AG04450 (cell line): ENCODE measurements around the gene PTPRG. TPM values are rescaled to one million over a fixed set of nuclear protein-coding genes. Genes with fewer than 3 reads are reported as not detected.

Source experiments
- CTCF ChIA-PET: fragments of 300-600, 350-600 bp; formaldehyde crosslinking; extraction: SDS; loops from one replicate; lab custom pipeline; 2022; ENCODE audit warnings: antibody characterized with exemption, inconsistent platforms; lab: Charles Lee
- POLR2A ChIA-PET: fragments of 350-600 bp; formaldehyde crosslinking; extraction: SDS; loops from one replicate; lab custom pipeline; 2021; ENCODE audit warnings: antibody characterized with exemption, inconsistent platforms; lab: Yijun Ruan, JAX
- DNase-seq: peaks from one replicate; pipeline ENCODE4 v3.0.0-alpha.2; 2011; ENCODE audit warnings: low read depth, low spot score
- H3K27ac ChIP-seq: one replicate; pipeline ENCODE4 v1.5.1; 2012; ENCODE audit warnings: low read depth, low read length, control low read depth
- H3K27me3 ChIP-seq: one replicate; pipeline ENCODE4 v1.6.0; 2012; ENCODE audit warnings: low read length; ENCODE audit not compliant: control insufficient read depth, insufficient read depth
- H3K4me3 ChIP-seq: 2 replicates; pipeline ENCODE4 v1.5.1; 2011; ENCODE audit warnings: mild to moderate bottlenecking, low read depth, low read length, control low read depth
- H3K9me3 ChIP-seq: 2 replicates; pipeline ENCODE4 v1.5.1; 2012; ENCODE audit warnings: low read length; ENCODE audit not compliant: control insufficient read depth, insufficient read depth
- polyA plus RNA-seq: library from polyadenylated mRNA; depleted of rRNA; stranded (reverse); fragments of >200 nt; gene quantifications from 2 replicates; pipeline ENCODE4 v1.2.3, GENCODE V29; 2011
- TF ChIP-seq, protein P1 (sequence below): IDR thresholded peaks from 2 replicates; pipeline ENCODE4 v1.5.1; 2011; ENCODE audit warnings: low read depth, low read length, control low read depth, inconsistent platforms

The PTPRG gene
- polyA plus RNA-seq, 1 experiment, result 26.5 TPM

DNA sequence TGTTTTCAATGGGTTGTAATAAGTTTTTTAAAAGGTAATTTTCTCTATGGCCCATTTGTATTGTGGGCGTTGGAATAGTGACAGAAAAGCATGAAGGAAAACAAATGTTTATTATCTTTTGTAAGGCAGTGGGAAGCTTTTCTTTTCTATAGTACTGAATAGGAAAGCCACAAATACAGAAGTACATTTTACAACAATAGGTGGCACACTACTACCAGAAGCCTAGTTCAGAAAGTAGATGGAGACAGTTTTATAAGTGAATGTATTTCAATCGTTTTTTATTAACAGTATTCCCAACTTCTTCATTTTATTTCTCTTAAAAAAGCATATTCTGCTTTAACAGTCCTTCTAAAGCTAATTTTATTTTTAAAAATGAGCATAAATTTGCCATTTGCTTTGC is 296.7 kb downstream of the PTPRG start:
- H3K27ac ChIP-seq, result no peak overlapping the region
- no peaks in the 10 kb centered on the region for H3K9me3 ChIP-seq
- no peak for DNase-seq
- POLR2A ChIA-PET, result no interaction called here
- H3K27me3 ChIP-seq, result no peaks in the 10 kb centered on the region
- H3K4me3 ChIP-seq, result no peak overlapping the region
- CTCF ChIA-PET, result interaction anchor here (0.7 to 8.1 kb wide), 19 partner anchors 8 to 343 kb away, joined by 3 to 84 read pairs (median 4); no protein-coding TSS in a partner anchor
- TF ChIP-seq, protein P1, sequence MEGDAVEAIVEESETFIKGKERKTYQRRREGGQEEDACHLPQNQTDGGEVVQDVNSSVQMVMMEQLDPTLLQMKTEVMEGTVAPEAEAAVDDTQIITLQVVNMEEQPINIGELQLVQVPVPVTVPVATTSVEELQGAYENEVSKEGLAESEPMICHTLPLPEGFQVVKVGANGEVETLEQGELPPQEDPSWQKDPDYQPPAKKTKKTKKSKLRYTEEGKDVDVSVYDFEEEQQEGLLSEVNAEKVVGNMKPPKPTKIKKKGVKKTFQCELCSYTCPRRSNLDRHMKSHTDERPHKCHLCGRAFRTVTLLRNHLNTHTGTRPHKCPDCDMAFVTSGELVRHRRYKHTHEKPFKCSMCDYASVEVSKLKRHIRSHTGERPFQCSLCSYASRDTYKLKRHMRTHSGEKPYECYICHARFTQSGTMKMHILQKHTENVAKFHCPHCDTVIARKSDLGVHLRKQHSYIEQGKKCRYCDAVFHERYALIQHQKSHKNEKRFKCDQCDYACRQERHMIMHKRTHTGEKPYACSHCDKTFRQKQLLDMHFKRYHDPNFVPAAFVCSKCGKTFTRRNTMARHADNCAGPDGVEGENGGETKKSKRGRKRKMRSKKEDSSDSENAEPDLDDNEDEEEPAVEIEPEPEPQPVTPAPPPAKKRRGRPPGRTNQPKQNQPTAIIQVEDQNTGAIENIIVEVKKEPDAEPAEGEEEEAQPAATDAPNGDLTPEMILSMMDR, result peak; percentile 57

DNA sequence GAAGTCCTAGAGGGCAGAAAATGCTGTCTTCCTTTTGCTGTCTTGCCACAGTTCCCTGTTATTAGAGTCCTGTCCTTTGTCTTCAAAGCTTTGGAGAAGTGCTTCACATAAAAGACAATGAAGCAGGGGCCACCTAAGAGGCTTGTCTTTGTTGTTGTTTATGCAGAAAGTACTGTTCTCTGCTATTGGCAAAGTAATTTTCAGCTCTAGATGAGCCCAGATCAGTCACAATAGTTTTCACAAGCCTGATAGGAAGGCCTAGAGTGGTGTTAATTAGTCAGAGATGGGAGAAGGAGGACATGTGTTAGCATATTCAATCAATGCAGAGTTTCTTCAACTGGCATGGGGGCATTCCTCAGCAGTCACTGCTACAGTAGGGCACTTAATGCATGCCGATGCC is 300.0 kb downstream of the PTPRG start:
- H3K9me3 ChIP-seq, result no peaks in the 10 kb centered on the region
- CTCF ChIA-PET, result interaction anchor here (1.2 to 8.1 kb wide), 3 partner anchors 75 to 327 kb away, joined by 3 to 84 read pairs (median 3); no protein-coding TSS in a partner anchor
- POLR2A ChIA-PET, result no interaction called here
- H3K27me3 ChIP-seq, result no peaks in the 10 kb centered on the region
- no peak overlapping the region for H3K4me3 ChIP-seq
- TF ChIP-seq, protein P1, result no peak
- H3K27ac ChIP-seq, result no peak overlapping the region
- DNase-seq, result no peak

DNA sequence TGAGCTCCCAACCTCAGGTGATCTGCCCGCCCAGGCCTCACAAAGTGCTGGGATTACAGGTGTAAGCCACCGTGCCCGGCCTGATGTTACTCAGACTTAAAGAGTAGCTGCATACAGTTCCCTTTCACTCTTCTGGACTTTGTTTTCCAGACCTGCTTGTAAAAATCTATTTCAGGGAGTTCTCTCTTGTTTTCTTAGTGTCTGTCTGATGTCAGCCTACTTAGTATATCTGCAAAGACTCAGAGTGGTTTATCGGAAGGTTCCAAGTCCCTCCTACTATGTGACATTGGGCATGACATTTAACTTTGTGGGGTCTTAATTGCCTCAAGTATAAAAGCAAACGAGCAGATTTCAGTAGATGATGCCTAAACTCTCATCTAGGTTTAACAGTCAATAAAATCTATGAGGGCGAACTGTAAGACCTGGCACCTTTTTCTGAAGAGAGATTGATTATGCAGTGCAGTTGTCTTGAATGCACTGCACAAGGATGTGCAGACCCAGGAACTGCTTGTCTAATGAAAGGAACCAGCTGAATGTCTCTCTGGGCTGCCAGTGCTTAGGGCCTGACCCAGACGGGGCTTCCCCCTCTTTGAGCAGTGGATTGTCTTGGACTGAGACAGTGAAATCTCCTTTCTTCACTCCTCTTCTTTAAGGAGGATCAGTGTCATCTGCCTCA is 301.4 kb downstream of the PTPRG start:
- no peak overlapping the region for H3K27ac ChIP-seq
- H3K27me3 ChIP-seq, result no peaks in the 10 kb centered on the region
- ChIA-PET POLR2A (no interaction called here), CTCF (interaction anchor here (1.6 to 8.1 kb wide), 2 partner anchors 299 to 326 kb away, joined by 3 to 84 read pairs; no protein-coding TSS in a partner anchor)
- H3K9me3 ChIP-seq, result no peaks in the 10 kb centered on the region
- H3K4me3 ChIP-seq, result no peak overlapping the region
- DNase-seq, result no peak
- TF ChIP-seq, protein P1, result no peak

DNA sequence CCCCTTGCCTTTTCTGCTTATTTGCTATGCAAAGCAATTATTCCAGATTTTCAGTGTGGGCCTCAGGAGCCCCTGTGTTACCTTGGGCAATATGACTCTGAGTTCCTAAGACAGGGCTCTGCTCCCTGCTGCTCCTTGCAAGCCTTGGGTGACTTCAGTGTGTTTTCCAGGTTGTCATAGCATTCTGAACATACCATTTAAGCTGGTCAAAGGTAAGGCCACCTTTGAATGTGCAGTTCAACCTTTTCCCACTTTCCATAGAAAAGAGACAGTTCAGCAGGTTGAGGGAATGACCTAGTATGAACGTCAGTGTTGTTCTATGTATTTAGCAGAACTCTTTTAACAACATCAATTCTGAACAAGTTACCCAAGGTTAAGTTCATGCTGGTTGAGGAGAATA is 302.2 kb downstream of the PTPRG start:
- POLR2A ChIA-PET, result no interaction called here
- Histone ChIP-seq H3K9me3 (no peaks in the 10 kb centered on the region), H3K27me3 (no peaks in the 10 kb centered on the region), H3K27ac (no peak overlapping the region), H3K4me3 (no peak overlapping the region)
- CTCF ChIA-PET, result interaction anchor here (8.1 kb wide), 1 partner anchor 325 kb away, joined by 84 read pairs; no protein-coding TSS in a partner anchor
- TF ChIP-seq, protein P1, result no peak
- DNase-seq, result no peak

DNA sequence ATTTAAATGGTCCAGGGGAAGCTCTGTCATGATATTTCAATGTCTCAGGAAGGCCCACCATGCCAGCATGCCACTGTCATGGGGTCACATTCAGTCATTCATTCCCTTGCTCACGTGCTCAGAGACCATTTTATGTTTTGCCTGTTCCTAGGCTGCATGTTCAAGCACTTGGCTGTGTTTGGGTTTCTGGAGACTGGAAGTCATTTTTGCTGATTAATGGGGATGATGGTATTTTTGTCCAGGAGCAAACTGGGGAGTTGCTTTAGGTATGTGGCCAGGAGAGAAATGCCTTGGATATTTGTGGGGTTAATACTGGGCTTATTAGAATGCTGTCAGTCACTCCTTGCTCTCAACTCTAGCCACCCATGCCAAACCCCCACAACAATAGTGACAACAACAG is 303.5 kb downstream of the PTPRG start:
- DNase-seq, result no peak
- Histone ChIP-seq H3K27me3 (no peaks in the 10 kb centered on the region), H3K27ac (no peak overlapping the region), H3K9me3 (no peaks in the 10 kb centered on the region), H3K4me3 (no peak overlapping the region)
- ChIA-PET CTCF (interaction anchor here (1.3 kb wide), 1 partner anchor 323 kb away, joined by 4 read pairs; no protein-coding TSS in a partner anchor), POLR2A (no interaction called here)
- TF ChIP-seq, protein P1, result no peak
